ENCODE data around the gene MTMR3. TPM values are rescaled to one million over a fixed set of nuclear protein-coding genes. Genes with fewer than 3 reads are reported as not detected.

MTMR3 gene
- total RNA-seq, 1 donor from 2014 or later = 30.3 TPM

DNA sequence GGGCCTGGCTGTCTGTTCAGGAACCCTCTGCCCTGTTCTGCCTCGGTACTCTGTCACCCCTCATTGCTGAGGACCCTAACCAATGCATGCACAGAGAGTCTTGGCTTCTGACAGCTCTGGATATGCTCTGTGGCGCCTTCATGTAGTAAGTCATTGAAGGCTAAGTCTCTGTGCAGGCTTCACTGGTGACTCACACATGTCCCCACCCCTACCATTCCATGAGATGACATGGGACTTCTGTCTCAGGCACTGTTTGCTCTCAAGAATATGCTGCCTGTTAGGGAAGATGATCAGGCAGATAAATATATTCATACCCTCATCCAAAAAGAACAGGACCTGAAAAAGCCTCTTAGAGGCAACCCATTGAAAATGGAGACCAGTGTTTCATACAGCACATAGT, 153.7 kb downstream of the MTMR3 start:
- no peaks in the 10 kb centered on the region for H3K27me3 ChIP-seq (ENCODE audit: control insufficient read depth, insufficient read depth, low read length)
- no peaks in the 10 kb centered on the region for H3K36me3 ChIP-seq (ENCODE audit: control insufficient read depth, insufficient read depth, low read length)
- no peak overlapping the region for H3K4me3 ChIP-seq (ENCODE audit: low read depth, low read length)
- TF ChIP-seq, protein P1, sequence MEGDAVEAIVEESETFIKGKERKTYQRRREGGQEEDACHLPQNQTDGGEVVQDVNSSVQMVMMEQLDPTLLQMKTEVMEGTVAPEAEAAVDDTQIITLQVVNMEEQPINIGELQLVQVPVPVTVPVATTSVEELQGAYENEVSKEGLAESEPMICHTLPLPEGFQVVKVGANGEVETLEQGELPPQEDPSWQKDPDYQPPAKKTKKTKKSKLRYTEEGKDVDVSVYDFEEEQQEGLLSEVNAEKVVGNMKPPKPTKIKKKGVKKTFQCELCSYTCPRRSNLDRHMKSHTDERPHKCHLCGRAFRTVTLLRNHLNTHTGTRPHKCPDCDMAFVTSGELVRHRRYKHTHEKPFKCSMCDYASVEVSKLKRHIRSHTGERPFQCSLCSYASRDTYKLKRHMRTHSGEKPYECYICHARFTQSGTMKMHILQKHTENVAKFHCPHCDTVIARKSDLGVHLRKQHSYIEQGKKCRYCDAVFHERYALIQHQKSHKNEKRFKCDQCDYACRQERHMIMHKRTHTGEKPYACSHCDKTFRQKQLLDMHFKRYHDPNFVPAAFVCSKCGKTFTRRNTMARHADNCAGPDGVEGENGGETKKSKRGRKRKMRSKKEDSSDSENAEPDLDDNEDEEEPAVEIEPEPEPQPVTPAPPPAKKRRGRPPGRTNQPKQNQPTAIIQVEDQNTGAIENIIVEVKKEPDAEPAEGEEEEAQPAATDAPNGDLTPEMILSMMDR (IDR thresholded peaks at IDR 0.05; ENCODE audit: insufficient read depth, low read length, severe bottlenecking) = no peak
- FAIRE-seq (no peak), DNase-seq (ENCODE audit: low read depth) (peak; percentile 50)

DNA sequence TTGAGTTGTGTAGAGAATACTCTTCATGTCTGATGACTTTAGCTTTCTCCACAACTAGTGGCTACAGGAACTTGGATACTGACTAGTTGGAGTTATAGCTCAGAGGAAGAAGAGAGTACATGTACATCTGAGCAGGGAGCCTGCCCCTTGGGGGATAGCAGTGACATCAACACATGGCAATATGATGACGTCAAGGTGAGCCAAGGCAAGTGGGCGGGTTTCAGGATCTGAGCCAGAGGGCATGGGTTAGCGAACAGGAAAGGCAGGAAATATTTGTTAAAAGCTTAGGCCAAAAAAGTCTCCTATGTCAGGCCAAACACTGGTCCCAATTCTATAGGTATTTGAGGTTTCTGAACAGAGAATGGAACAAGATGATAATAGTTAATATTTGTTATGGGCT, 155.2 kb downstream of the MTMR3 start:
- FAIRE-seq = no peak

DNA sequence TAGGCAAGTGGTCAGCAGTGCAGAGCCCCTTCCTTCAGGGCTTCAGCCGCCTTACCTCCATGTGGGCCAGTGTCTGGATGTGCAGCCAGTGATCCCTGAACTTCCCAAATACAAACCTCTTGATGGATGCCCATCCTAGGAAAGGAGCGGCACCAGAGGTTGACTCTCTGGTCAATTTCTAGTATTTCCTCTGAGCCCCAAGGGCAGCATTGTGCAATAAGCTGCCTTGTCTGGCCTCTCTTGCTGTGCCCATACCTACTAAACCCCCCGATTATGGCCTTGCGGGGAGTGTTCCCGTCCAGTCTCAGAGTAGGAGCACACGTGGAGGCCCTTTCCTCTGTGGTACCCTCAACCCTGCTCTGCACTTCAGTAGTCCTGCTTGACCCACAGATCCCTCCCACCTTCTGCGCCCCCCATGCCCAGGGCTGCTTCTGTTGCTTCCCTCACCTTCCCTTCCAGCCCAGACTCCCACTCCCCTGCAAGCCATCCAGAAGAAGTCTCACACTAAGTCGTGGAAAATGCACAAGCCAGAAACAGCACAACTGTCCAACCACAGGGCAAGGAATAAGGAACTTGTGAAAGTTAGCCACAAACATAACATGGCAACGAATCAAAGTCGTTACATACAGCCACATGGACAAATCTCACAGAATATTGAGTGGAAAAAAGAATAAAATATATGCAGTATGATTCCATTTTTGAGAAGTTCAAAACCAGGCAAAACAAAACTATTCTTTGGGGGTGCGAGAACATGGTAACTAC, 157.7 kb downstream of the MTMR3 start:
- H3K36me3 ChIP-seq (ENCODE audit: control insufficient read depth, insufficient read depth, low read length) = no peaks in the 10 kb centered on the region
- no peak overlapping the region for H3K4me3 ChIP-seq (ENCODE audit: low read depth, low read length)
- H3K27me3 ChIP-seq (ENCODE audit: control insufficient read depth, insufficient read depth, low read length) = no peaks in the 10 kb centered on the region
- FAIRE-seq (no peak), DNase-seq (ENCODE audit: low read depth) (no peak)
- TF ChIP-seq, protein P1 (IDR thresholded peaks at IDR 0.05; ENCODE audit: insufficient read depth, low read length, severe bottlenecking) = no peak

More for the DNA sequence above, 155.2 kb downstream of the MTMR3 start:
- TF ChIP-seq, protein P1 (IDR thresholded peaks at IDR 0.05; ENCODE audit: insufficient read depth, low read length, severe bottlenecking) = no peak
- H3K36me3 ChIP-seq (ENCODE audit: control insufficient read depth, insufficient read depth, low read length) = no peaks in the 10 kb centered on the region
- peak; percentile 83 for DNase-seq (ENCODE audit: low read depth)
- H3K4me3 ChIP-seq (ENCODE audit: low read depth, low read length) = no peak overlapping the region
- no peaks in the 10 kb centered on the region for H3K27me3 ChIP-seq (ENCODE audit: control insufficient read depth, insufficient read depth, low read length)

DNA sequence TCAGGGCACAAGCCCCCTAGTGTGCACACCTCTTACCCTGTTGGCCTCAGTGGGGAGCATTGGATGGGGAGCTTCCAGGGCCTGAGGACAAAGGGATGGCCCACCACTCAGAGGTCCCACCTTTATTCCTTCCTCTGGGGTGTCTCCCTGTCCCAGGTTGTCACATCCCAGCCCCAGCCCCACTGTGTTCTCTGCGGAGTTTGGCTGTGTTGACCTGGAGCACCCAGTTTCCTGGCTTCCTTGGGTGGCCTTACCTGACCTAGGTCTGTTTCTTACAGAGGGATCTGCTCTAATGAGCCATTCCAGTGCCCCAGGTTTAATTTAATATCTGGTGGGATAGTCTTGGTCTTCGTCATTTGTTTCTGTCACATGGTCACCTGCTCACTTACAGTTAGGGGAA, 158.5 kb downstream of the MTMR3 start:
- FAIRE-seq = no peak
- Histone ChIP-seq H3K36me3 (ENCODE audit: control insufficient read depth, insufficient read depth, low read length) (no peaks in the 10 kb centered on the region), H3K4me3 (ENCODE audit: low read depth, low read length) (no peak overlapping the region), H3K27me3 (ENCODE audit: control insufficient read depth, insufficient read depth, low read length) (no peaks in the 10 kb centered on the region)
- DNase-seq (ENCODE audit: low read depth) = no peak
- TF ChIP-seq, protein P1 (IDR thresholded peaks at IDR 0.05; ENCODE audit: insufficient read depth, low read length, severe bottlenecking) = no peak

DNA sequence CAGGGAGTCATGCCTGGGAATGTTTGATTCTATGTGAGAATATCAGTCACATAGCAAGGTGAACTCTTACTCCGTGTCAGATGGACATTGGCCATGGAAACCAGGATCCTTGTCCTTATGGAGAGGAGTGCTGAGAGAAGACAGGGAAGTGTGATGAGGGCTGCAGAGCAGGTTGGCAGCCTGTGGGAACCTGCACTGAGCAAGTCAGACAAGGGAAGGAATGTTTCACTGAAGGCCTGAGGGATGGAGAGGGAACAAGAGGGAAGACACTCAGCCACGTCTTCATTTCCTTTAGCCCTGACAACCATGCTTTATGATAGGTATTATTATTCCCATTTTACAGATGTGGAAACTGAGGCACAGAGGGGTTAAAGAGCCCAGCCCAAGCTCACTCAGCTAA, 158.9 kb downstream of the MTMR3 start:
- DNase-seq (ENCODE audit: low read depth) (peak; percentile 40), FAIRE-seq (no peak)
- H3K27me3 ChIP-seq (ENCODE audit: control insufficient read depth, insufficient read depth, low read length) = no peaks in the 10 kb centered on the region
- no peak overlapping the region for H3K4me3 ChIP-seq (ENCODE audit: low read depth, low read length)
- TF ChIP-seq, protein P1 (IDR thresholded peaks at IDR 0.05; ENCODE audit: insufficient read depth, low read length, severe bottlenecking) = no peak
- no peaks in the 10 kb centered on the region for H3K36me3 ChIP-seq (ENCODE audit: control insufficient read depth, insufficient read depth, low read length)

DNA sequence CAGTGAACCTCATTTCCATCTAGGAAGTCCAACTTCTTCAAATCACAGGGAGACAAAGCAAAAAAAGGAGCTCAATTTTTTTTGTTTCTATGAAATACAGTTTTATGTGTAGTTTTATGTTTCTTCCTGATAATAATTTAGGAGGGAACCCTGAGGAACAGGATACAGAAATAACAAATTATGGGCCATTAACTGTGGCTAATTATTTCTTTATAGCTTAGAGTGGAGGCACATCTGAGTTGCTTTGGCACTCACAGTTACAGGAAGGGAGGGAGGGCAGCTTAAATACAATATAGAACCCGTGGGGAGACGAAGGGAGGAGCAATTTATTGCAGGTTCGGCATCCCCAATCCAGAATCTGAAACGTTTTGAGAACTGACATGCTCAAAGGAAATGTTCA, 160.2 kb downstream of the MTMR3 start:
- no peak overlapping the region for H3K4me3 ChIP-seq (ENCODE audit: low read depth, low read length)
- no peak for FAIRE-seq
- no peaks in the 10 kb centered on the region for H3K27me3 ChIP-seq (ENCODE audit: control insufficient read depth, insufficient read depth, low read length)

More for the DNA sequence above, 160.2 kb downstream of the MTMR3 start:
- TF ChIP-seq, protein P1 (IDR thresholded peaks at IDR 0.05; ENCODE audit: insufficient read depth, low read length, severe bottlenecking) = no peak
- DNase-seq (ENCODE audit: low read depth) = no peak
- H3K36me3 ChIP-seq (ENCODE audit: control insufficient read depth, insufficient read depth, low read length) = no peaks in the 10 kb centered on the region
